Right lobe of liver (tissue), 6 donors: Measurements from ENCODE around the gene HOXD8. TPM values are rescaled to one million over a fixed set of nuclear protein-coding genes. Genes with fewer than 3 reads are reported as not detected.

Experiments
- ATAC-seq, 4 donors: fragments of 200-7000 bp; cut with Tn5 transposase; one replicate each; pipeline ENCODE4 v1.9.1; 2020; ENCODE audit warnings: mild to moderate bottlenecking in 4 of 4, moderate library complexity in 4 of 4
- DNase-seq, 3 donors: peaks; one replicate each; pipeline ENCODE4 v3.0.0-alpha.2; 2020
- H3K27ac ChIP-seq, 3 donors: fragments of 200-600 bp; one replicate each; pipeline ENCODE4 v1.8.0; 2022
- H3K27me3 ChIP-seq, 2 donors: fragments of 200-600 bp; one replicate each; pipeline ENCODE4 v1.8.0; 2022
- H3K36me3 ChIP-seq, 4 donors: fragments of 200-600 bp; sonication (generic) in 1 of 4; one replicate each; pipeline versions ENCODE4 v1.5.1 to v1.8.0; 2017 to 2022; ENCODE audit warnings: control low read depth in 1 of 4
- H3K4me1 ChIP-seq, 4 donors: fragments of 200-600 bp; sonication (generic) in 1 of 4; one replicate each; pipeline versions ENCODE4 v1.5.1 to v1.8.0; 2017 to 2022; ENCODE audit warnings: control low read depth in 1 of 4
- H3K4me3 ChIP-seq, 3 donors: fragments of 200-600 bp; one replicate each; pipeline ENCODE4 v1.8.0; 2022
- H3K9me3 ChIP-seq, 4 donors: fragments of 200-600 bp; sonication (generic) in 1 of 4; one replicate each; pipeline versions ENCODE4 v1.5.1 to v1.8.0; 2017 to 2022; ENCODE audit warnings: control low read depth in 1 of 4
- POLR2A ChIP-seq: fragments of 450-650 bp; IDR thresholded peaks from one replicate; pipeline ENCODE4 v1.6.1; 2017; ENCODE audit warnings: antibody characterized with exemption, mild to moderate bottlenecking
- WGBS: methylation state at CpG from one replicate; pipeline ENCODE4 v1.1.6; 2018; ENCODE audit warnings: low coverage, low lambda C conversion rate; ENCODE audit not compliant: insufficient coverage; ENCODE audit errors: missing lambda C conversion rate; 5-methylcytosine and 5-hydroxymethylcytosine counted together
- intact Hi-C, 2 donors: fragments of 100-400 bp; cut with DNase I; formaldehyde crosslinking; loops; one replicate each; pipeline versions ENCODE4 v1.11.2 to v1.14.1; 2022
- total RNA-seq, 6 experiments: library from RNA; depleted of rRNA in 2 of 6; stranded (reverse); fragments of >200 nt in 2 of 6; fragmentation: NEBNext Ultra II Directional in 3 of 6; extraction: Animal tissue kit (Norgen Biotek cat#: 25700) in 3 of 6; gene quantifications; one replicate each; pipeline versions ENCODE4 v1.1.0 to v1.2.4, GENCODE V29; 2016 to 2023
- TF ChIP-seq, protein P1 (sequence below), 4 donors: fragments of 200-600 bp in 3 of 4; fragments of 450-650 bp in 1 of 4; IDR thresholded peaks; one replicate each; pipeline versions ENCODE4 v1.5.1 to v1.8.0; 2016 to 2022; ENCODE audit warnings: antibody characterized with exemption in 4 of 4, mild to moderate bottlenecking in 2 of 4
- donor health status: DM: no; HTN: yes; CAD: no.
- donor health status: DM: no; HTN: no; CAD: no.
- donor health status: DM: no; HTN: no; CAD: no.
- donor health status: DM: no; HTN: yes; CAD: no.
- donor health status: DM: no; HTN: yes; CAD: no.

Gene HOXD8
- total RNA-seq, 6 experiments from 2014 or later, result 0.74 TPM; not detected in 5

DNA sequence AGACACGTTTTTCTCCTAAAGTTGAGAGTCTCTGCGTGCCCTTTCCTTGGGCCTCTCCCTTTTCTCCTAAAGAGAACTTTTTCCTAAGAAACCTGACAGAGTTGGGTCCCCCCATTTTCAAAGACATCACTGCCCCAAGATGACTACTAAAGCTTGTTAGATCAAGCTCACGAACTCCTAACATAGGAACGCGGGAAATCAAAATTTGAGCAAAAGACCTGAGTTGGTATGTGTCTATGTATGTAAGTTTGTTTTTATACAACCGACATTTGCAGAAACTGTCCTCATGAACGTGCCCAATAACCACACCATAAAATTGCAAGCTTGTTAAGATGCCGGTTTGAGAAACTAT lies 35.6 kb upstream of the HOXD8 start:
- Histone ChIP-seq H3K4me3 (no peak overlapping the region), H3K27ac (no peak overlapping the region), H3K9me3 (no peaks in the 10 kb centered on the region), H3K27me3 (peaks cover 20 to 84% of the 10 kb centered on the region in 2 donors), H3K4me1 (peaks cover 0 to 23% (median 6%) of the 10 kb centered on the region in 4 donors), H3K36me3 (no peaks in the 10 kb centered on the region)
- no peak for DNase-seq
- ATAC-seq, result no peak
- no peak for TF ChIP-seq POLR2A
- TF ChIP-seq, protein P1, sequence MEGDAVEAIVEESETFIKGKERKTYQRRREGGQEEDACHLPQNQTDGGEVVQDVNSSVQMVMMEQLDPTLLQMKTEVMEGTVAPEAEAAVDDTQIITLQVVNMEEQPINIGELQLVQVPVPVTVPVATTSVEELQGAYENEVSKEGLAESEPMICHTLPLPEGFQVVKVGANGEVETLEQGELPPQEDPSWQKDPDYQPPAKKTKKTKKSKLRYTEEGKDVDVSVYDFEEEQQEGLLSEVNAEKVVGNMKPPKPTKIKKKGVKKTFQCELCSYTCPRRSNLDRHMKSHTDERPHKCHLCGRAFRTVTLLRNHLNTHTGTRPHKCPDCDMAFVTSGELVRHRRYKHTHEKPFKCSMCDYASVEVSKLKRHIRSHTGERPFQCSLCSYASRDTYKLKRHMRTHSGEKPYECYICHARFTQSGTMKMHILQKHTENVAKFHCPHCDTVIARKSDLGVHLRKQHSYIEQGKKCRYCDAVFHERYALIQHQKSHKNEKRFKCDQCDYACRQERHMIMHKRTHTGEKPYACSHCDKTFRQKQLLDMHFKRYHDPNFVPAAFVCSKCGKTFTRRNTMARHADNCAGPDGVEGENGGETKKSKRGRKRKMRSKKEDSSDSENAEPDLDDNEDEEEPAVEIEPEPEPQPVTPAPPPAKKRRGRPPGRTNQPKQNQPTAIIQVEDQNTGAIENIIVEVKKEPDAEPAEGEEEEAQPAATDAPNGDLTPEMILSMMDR (IDR thresholded peaks at IDR 0.05), result no peak
- whole genome bisulfite sequencing, result under 1% methylated on average over 8 of the region's 8 CpGs
- intact Hi-C loops, result loop anchor here in 1 of 2 donors (10.0 kb wide), 1 partner anchor 739 kb away; no protein-coding TSS in a partner anchor

DNA sequence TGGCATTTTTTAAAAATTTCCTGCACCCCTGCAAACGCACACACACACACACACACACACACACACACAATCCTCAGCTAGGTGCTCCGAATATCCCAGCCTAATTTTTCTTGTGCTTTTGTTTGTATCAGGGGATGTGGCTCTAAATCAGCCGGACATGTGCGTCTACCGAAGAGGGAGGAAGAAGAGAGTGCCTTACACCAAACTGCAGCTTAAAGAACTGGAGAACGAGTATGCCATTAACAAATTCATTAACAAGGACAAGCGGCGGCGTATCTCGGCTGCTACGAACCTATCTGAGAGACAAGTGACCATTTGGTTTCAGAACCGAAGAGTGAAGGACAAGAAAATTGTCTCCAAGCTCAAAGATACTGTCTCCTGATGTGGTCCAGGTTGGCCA lies 35.2 kb upstream of the HOXD8 start:
- peaks cover 19 to 83% of the 10 kb centered on the region in 2 donors for H3K27me3 ChIP-seq
- 4% methylated on average over 12 of the region's 12 CpGs for WGBS
- no peak overlapping the region for H3K27ac ChIP-seq
- peaks cover 0 to 23% (median 6%) of the 10 kb centered on the region in 4 donors for H3K4me1 ChIP-seq
- intact Hi-C loops, result loop anchor here in 1 of 2 donors (10.0 kb wide), 1 partner anchor 740 kb away; no protein-coding TSS in a partner anchor
- DNase-seq, result no peak
- no peaks in the 10 kb centered on the region for H3K36me3 ChIP-seq
- H3K9me3 ChIP-seq, result no peaks in the 10 kb centered on the region
- no peak for ATAC-seq
- TF ChIP-seq, protein P1 (IDR thresholded peaks at IDR 0.05), result no peak
- TF ChIP-seq POLR2A, result no peak
- H3K4me3 ChIP-seq, result no peak overlapping the region

DNA sequence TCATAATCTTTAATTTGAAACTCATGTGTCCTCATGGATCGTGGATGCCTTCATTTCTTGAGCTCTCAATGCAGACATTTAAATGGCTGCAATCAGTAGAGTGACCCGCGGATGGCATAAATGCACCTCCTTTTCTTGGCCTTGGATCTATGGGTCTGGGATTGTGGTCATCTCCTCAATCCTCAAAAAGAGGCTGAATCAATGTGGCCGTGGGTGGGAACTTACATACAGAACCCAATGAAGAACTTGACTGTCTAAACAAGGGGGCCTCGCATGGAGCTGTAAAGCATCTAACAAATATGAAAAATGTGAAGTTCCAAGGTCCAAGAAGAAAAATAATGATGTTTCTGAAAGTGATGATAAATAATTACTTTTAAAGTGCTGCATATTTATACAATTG lies 34.1 kb upstream of the HOXD8 start:
- Histone ChIP-seq H3K9me3 (no peaks in the 10 kb centered on the region), H3K4me3 (no peak overlapping the region), H3K27me3 (peaks cover 13 to 83% of the 10 kb centered on the region in 2 donors), H3K4me1 (peaks cover 0 to 23% (median 6%) of the 10 kb centered on the region in 4 donors), H3K36me3 (no peaks in the 10 kb centered on the region), H3K27ac (no peak overlapping the region)
- WGBS, result 6% methylated on average over 5 of the region's 5 CpGs
- TF ChIP-seq, protein P1 (IDR thresholded peaks at IDR 0.05), result no peak
- no peak for TF ChIP-seq POLR2A
- no peak for DNase-seq
- no peak for ATAC-seq
- intact Hi-C loops, result loop anchor here in 1 of 2 donors (10.0 kb wide), 1 partner anchor 741 kb away; no protein-coding TSS in a partner anchor

DNA sequence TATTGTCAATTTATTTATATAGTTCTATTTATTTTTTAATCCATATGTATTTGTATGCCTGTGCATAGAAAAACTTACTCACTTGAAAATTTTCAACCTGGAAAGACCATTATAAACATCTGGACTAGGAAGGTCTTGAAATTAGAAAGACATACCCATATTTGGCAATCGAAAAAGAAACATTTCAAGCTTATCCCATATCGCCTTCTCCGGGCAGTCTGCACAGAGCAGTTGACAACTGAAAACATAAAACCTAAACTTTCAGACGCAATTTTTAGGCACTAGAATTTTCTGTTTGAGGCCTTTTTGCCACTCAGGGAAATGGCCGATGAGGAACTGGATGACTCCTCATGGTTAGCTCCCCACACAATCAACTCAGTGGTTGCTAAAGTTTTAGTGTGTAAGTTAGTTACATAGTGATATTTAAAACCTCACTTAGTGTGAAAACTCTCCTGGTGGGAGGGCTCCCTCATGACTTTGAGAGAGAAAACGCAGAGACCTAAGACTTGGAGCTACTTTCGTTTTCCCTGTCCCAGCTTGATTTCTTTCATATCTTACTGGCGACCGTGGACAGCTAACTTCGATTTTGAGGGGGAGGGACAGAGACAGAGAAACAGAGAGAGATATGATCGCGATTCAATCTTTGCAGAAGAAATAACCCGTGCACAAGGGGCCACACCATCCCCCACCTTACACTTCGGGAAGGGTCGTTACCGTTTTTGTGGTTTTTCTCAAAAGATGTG lies 33.1 kb upstream of the HOXD8 start:
- peaks cover 14 to 90% of the 10 kb centered on the region in 2 donors for H3K27me3 ChIP-seq
- no peak overlapping the region for H3K27ac ChIP-seq
- H3K4me1 ChIP-seq, result peaks cover 0 to 23% (median 6%) of the 10 kb centered on the region in 4 donors
- no peaks in the 10 kb centered on the region for H3K9me3 ChIP-seq
- intact Hi-C loops, result loop anchor here in 1 of 2 donors (10.0 kb wide), 1 partner anchor 742 kb away; no protein-coding TSS in a partner anchor
- peak overlapping the region in 1 of 3 donors; percentile 29 for H3K4me3 ChIP-seq
- ATAC-seq, result peak in 1 of 4 donors; percentile 29
- no peak for DNase-seq
- H3K36me3 ChIP-seq, result no peaks in the 10 kb centered on the region
- TF ChIP-seq, protein P1 (IDR thresholded peaks at IDR 0.05), result no peak
- no peak for TF ChIP-seq POLR2A
- 5% methylated on average over 16 of the region's 16 CpGs for WGBS
